DMS79 (cell line): ENCODE results near the gene ZNF133.
A peak's percentile ranks its signal among the peaks of the same experiment; 100 is the strongest.
"Not testable (repeated sequence)": the region's sequence is repeated elsewhere in the genome, so short reads cannot be mapped to it uniquely, and the experiment has no call there.

Experiments
- DNase-seq: peaks from one replicate; lab custom pipeline; 2025; lab: John Stamatoyannopoulos, UW

The ZNF133 gene

DNA sequence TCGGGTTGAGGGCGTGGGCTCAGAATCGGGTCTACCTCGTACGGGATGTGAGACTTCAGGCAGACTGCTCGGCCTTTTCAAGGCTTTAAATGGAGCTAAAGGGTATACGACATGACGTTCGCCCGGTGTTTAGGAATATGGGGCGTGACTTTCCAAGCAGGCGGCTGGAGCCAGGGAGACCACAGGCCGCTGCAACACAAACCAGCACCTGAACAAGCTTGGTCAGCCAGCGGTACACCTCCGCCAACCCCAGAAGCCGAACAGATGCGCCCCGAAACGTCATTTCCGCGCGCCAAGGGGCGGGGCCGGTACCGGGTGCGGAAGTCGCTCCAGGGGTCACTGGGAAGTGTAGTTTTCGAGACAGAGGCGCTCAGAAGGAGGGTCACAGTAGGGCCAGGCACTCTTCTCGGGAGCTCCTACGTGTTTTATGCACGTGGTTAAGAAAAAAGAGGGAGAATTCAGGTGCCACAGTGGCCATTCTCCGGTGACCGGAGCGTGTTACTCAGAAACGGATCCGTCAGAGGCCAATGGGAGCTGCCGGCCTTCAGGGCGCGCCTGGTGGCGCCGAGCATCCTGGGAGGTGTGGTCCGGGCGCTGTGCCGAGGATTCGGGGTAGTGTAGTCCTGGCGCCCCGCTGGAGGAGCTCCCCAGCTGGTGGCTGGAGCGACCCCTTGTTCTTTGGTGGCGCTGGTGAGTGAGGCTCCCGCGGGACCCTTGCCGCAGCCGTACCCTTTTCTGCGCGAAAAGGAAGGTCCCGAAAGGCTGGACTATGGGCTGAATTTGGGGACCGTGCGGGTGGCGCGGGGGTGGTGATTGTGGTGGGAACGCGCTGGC, at the start of gene ZNF133:
Gene ZNF133, plus strand, starts transcription at position 613 of the 834 bp plus-strand sequence. CDS start 17,160 bp downstream, outside the sequence.
- peak; percentile 84 for DNase-seq

DNA sequence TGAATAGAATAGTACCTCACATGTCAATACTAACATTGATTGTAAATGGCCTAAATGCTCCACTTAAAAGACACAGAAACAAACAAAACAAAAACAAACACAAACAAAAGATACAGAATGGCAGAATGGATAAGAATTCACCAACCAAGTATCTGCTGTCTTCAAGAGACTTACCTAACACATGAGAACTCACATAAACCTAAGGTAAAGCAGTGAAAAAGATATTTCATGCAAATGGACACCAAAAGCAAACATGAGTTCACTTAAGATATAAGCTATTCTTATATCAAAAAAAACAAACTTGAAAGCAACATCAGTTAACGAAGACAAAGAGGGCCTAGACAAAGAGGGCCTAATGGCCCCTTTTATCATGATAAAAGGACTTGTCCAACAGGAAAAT, 47.3 kb upstream of the ZNF133 start:
- no peak for DNase-seq

DNA sequence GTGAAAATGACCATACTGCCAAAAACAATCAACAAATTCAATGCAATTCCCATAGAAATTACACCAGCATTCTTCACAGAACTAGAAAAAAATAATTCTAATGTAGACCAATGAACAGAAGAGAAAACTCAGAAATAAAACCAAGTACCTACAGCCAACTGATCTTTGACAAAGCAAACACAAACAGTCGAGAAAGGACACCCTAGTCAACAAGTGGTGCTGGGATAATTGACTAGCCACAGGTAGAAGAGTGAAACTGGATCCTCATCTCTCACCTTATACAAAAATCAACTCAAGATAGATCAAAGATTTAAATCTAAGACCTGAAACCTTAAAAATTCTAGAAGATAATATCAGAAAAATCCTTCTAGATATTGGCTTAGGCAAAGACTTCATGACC, 44.5 kb upstream of the ZNF133 start:
- DNase-seq = no peak

DNA sequence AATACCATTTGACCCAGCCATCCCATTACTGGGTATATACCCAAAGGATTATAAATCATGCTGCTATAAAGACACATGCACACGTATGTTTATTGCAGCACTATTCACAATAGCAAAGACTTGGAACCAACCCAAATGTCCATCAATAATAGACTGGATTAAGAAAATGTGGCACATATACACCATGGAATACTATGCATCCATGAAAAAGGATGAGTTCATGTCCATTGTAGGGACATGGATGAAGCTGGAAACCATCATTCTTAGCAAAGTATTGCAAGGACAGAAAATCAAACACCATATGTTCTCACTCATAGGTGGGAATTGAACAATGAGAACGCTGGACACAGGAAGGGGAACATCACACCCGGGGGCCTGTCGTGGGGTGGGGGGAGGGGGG, 39.8 kb upstream of the ZNF133 start:
- DNase-seq = not testable (repeated sequence)

DNA sequence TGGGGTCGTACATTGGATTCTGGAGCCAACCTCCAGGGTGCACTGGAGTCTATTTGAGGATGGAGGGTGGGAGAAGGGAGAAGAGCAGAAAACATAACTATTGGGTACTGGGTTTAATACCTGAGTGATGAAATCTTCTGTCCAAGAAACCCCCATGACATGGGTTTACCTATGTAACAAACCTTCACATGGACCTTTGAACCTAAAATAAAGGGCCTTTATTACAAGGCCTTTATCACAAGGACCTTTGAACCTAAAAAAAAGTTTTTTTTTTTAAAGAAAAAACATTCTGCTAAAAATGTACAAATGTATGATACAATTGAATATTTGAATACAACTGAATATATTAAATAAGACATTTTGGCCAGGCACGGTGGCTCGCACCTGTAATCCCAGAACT, 38.1 kb upstream of the ZNF133 start:
- DNase-seq = no peak

DNA sequence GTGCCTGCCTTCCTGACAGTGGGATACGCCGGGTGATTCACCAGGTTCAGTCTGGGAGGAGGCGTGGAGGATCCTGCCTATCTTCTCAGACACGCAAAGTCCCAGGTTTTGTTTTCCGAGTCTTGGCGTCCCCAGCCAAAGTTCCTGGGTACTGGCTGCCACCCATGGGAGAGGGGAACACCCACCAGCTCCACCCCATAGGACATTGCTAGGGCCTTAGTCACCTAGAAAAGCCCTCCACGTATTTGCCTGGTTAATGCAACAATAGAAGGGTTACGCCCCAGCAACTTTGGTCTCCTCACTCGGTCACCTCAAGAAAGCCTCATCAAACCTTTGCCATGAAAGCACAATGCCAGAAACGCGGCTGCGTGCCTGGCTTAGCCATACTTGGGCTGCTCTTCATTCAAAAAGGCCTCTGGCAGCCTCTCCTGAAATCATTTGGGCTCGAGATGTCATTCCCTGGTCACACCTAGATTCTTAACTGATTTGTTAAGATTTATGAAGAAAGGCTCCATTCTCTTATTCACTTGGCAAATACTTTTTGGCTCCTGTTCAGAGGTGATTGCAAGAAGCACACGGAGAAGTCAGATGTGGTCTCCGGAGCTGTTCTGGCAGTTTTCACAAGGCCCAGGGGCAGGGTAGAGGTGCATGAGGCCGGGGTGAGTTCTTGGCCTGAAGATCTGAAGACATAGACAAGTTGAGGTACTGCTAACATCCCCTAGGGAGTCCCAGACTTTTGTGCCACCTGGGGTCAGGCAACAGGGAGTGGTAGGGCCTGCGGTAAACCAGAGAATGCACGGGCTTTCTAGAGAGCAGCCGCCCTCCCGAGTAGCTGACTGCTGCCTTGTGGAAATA, 35.5 kb upstream of the ZNF133 start:
- no peak for DNase-seq

DNA sequence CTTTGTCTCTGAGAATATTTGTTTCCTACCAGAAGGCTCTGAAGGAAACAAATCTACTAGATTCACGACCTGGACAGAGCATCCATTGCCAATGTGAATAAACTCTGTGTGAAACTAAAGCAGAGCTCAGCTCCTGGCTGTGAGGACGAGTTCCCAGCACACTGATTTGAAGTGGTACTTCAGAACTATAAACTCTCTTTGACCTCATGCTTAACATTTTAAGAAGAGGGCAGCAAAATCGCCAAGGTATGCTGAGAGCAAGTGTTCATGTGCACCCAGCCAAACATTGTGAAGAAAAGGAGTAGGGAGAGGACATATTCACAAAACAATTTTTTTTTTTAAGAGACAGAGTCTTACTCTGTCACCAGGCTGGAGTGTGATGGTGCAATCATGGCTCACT, 33.7 kb upstream of the ZNF133 start:
- DNase-seq = peak; percentile 16

DNA sequence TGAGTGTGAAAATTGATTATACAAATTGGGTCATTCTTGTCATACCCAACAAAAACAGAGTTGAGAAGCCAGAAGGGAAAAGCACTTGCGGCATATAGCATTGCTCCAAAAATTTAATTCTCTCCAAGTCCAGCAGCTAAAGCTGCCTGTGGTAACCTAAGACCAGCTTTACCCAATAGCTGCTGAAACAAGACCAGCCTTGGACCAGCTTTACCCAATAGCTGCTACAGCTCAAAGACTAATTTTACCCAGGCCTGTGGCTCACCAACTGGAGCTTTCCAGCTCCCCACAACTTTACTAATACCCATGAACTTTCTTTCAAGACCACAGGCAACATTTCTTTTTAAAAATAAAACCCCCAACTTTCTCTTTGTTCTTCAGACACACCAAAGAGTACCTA, 32.8 kb upstream of the ZNF133 start:
- DNase-seq = no peak

DNA sequence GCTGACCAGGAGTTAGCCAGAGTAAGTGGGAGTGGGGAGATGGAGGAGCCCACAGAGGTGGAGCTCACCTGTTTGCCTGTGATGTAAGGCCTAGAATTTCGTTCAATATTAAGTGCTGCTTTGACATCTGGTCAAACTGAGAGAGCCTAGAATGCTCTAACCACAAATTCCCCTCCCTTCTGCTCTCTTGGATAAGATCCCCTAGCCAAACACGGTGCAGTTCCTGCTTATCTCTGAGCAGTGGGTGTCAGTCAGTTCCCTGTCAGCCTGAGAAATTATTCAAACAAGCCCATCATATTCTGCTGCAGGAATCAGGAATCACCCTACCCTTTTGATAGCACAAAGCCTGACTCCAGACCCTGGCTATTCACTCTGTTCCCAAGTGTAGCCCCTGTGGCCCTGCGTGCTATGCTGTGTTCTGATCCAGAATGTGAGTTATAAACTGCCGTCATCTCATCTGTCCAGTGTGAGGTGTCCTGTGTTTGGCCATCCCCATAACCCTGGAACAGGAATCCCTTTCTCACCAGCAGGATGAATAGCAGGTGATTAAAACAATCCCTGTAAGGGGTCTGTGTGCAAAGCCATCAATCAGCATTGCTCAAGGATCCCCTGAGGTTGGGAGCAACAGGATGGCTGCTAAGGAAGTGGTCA, 31.8 kb upstream of the ZNF133 start:
- no peak for DNase-seq

DNA sequence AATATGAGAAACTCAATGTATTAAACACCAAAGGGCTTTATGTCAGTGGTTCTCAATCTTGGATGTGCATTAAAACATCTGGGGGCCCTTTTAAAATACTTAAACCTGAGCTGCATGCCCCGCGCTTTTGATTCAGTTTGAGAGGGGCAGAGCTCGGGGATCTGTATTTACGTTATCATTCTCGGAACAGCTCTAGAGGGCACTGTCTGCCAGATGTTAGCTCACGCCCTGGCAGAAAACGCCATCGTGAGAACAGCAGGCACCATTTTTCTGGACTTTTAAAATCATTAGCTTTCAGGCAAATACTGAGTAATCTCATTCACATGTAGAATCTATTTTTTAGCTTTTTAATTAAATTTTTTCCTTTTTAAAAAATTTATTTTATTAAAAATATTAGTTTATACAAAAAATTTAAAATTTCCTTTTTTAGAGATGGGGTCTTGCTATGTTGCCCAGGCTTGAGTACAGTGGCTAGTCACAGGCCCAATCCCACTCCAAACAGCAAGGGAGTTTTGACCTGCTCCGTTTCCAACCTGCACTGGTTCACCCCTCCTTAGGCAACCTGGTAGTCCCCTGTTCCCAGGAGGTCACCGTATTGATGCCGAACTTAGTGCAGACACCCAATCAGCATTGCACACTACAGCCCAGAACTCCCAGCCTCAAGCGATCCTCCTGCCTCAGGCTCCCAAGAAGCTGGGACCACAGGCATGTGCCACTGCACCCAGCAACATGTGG, 30.0 kb upstream of the ZNF133 start:
- DNase-seq = no peak

DNA sequence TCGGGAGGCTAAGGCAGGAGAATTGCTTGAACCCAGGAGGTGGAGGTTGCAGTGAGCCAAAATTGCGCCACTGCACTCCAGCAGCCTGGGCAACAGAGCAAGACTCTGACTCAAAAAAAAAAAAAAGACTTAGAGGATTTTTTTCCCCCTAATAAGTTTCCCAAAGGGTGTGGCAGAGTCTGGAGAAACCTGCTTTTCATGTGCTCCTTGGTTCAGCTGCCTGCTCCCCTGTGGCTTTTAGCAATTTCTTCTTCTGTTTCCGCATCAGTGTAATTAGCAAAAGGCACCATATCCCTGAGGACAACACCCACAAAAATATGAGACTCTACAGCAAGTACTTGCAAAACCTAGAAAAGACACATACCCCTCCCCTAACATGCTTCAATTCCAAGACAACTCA, 28.6 kb upstream of the ZNF133 start:
- no peak for DNase-seq

DNA sequence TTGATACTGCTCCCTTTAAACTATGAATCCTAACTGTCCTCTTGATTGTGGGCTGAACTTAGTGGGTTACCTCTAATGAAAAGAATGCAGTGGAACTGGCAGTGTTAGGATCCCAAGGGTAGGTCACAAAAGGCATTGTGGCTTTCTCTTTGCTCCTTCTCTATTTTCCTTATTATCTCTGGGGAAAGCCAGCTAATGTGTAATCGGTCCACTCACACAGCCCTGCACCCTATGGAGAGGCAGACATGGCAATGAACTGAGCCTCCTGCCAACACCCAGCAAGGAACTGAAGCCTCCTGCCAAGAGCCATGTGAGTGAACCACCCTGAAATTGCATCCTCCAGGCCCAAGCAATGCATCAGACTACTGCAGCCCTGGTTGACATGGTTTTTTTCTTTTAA, 24.6 kb upstream of the ZNF133 start:
- DNase-seq = no peak

DNA sequence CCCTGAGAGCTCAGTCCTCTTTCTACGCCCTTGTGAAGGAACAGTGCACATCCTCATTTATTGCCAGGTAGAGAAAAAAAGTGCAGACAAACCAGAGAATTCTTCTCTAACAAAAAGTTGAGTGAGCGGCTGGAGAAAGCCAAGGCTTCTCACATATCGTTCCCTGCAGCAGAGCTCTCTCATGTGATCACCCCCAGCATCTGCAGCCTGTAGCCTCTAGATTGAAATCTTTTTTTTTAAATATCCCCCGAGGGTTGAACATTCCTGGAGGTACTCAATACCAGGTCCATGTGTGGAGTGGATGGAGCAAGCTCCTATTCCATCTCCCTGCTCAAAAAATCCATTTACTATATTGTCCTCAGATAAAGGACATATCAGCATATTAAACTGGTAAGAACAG, 22.9 kb upstream of the ZNF133 start:
- DNase-seq = no peak

DNA sequence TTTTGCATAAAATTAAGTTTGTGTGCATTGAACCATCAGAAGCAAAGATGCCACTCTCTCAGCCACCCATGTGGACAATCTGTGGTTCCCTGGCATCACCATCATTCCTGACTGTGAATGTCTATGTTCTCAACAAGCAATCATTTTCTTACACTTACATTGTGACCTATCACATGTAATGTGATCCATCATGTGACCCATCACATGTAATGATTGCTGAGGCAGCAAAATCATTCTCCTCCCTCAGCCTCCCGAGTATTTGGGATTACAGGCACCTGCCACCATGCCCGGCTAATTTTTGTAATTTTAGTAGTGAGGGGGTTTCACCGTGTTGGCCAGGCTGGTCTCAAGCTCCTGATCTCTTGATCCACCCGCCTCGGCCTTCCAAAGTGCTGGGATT, 22.0 kb upstream of the ZNF133 start:
- no peak for DNase-seq

DNA sequence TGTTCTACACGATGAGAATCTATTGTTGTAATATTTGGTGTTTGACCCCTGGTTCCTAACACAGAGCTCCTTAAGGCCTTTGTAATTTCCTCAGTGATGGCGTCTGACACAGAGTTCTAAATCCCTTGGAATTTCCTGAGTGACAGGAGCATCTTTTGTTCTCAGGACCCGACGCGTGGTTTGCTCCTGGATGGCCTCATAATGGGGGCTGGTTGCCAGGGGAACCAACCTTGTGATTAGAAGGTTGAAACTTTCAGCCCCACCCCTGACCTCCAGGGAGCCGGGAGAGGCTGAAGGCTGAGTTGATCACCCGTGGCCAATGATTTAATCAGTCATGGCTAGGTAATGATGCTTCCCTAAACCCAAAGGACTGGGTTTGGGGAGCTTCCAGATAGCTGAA, 20.5 kb upstream of the ZNF133 start:
- no peak for DNase-seq

DNA sequence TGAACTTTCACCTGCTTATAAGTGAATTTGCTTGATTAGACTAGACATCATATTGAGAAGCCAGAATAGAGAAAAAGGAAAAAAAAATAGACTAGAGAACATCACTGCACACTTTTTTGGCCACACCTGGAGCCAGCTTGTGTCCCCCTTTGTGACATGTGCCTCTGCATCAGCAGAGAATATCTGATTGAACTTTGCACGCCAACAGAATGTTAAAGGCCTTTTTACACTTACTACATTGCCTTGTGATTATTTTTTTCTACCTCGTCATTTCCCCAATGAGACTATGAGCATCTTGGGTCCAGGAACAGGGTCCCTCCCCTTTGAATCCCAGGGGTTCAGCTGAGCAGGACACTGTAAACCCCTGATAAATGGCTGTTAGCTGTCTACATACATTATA, 17.2 kb upstream of the ZNF133 start:
- DNase-seq = no peak

DNA sequence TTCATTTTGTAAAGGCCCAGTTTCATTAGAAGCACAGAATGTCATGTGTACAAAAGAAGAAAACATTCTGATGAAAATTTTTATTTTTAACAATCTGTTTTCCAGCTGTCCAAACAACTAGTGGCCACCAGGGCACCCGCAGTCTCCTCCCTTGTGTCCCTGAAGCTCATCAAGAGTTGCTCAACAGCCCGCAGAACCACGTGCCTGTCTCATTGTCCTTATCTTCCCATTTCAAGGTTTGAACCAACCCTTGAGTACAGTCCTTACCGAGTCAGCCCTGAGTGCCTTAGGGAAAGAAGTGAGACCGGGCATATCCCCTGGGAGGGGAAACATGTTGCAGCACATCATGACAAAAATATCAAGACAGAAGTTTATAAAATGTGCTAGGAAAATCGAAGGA, 15.9 kb upstream of the ZNF133 start:
- no peak for DNase-seq

DNA sequence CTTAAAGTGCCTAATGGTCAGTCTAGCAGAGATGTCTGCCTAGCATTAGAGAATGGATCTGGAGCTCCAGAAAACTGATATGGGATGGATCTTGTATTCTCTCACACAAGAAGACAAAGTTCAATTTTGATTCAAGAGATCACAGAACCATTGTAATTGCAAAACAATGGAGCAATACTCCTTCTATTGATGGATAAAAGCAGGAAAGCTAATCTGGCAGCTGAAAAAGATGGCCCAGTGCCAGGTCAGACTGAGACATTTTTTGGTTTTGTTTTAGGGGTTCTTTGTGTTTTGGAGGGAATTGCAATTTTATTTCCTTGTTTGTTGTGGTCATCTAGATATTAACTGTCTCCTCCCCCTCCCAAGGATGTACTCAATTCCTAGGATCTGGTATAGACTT, 14.6 kb upstream of the ZNF133 start:
- no peak for DNase-seq

DNA sequence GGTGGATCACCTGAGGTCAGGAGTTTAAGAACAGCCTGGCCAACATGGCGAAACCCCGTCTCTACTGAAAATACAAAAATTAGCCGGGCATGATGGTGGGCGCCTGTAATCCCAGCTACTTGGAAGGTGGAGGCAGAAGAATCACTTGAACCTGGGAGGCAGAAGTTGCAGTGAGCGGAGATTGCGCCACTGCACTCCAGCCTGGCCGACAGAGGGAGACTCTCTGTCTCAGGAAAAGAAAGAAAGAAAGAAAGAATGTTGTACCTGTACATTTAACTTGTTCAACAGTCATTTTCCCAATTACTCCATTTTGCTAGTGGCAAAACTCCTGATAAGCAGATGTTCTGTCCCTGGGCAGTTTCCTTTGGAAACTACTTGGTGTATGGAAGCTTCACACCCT, 12.4 kb upstream of the ZNF133 start:
- not testable (repeated sequence) for DNase-seq

DNA sequence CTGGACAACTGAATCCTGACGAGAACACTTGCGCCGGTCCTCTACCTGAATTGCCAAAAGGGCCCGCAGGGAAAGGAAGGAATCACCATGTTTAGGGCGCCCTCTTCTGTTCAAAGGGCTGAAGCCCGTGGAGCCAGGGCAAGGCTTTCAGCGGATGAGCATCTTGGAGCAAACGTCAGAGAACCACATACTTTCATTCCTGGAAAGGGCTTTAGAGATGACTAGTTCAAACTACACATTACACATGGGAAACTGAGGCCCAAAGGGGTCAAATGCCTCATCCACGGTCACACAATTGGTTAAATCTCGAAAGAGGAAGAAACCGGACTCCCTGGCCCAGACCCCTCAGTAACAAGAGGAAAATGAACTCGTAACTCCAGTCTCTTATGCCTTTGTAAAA, 11.5 kb upstream of the ZNF133 start:
- DNase-seq = peak; percentile 38

DNA sequence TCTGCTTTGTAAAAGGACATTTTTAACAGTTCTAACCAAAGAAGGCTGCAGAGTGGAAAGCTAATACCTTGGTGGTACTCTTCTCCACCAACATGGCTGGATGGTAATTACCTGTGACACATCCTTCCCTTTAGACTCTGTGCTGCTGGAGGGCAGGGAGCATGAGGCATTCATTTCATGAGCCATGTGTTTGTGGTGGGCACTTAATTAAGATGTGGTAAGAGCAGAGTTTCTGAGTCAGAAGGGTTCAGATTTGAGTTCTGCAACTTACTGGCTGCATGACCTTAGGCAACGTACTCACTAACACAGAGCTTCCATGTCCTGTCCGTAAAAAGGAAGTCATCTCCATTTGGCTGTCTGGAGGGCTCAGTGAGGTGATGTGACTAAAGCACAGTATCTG, 9.1 kb upstream of the ZNF133 start:
- DNase-seq = no peak
